Effector memory CD4-positive, alpha-beta T cell (primary cell): Measurements from ENCODE around the gene BRAF.
"Not testable (repeated sequence)": the region's sequence is repeated elsewhere in the genome, so short reads cannot be mapped to it uniquely, and the experiment has no call there.

Source experiments
- DNase-seq, 3 donors: peaks; one replicate each; pipeline ENCODE4 v3.0.0-alpha.2; 2020
- H3K27ac ChIP-seq: 2 replicates; pipeline ENCODE4 v1.7.0; 2013; ENCODE audit warnings: mild to moderate bottlenecking, low read length, moderate library complexity; ENCODE audit not compliant: insufficient read depth, poor library complexity, severe bottlenecking
- H3K27me3 ChIP-seq: replicated peaks from 2 replicates; pipeline ENCODE4 v1.7.0; 2013; ENCODE audit warnings: mild to moderate bottlenecking, low read length; ENCODE audit not compliant: insufficient read depth, control insufficient read depth, poor library complexity, severe bottlenecking
- H3K36me3 ChIP-seq: 2 replicates; pipeline ENCODE4 v1.7.0; 2013; ENCODE audit warnings: mild to moderate bottlenecking, low read length, moderate library complexity; ENCODE audit not compliant: control insufficient read depth, insufficient read depth
- H3K4me1 ChIP-seq: 2 replicates; pipeline ENCODE4 v1.7.0; 2013; ENCODE audit warnings: low read length, mild to moderate bottlenecking; ENCODE audit not compliant: control insufficient read depth, insufficient read depth, poor library complexity, severe bottlenecking
- H3K4me3 ChIP-seq: 2 replicates; pipeline ENCODE4 v1.7.0; 2013; ENCODE audit warnings: low read length, low read depth, mild to moderate bottlenecking; ENCODE audit not compliant: insufficient read depth, poor library complexity, severe bottlenecking
- H3K9me3 ChIP-seq: 2 replicates; pipeline ENCODE4 v1.7.0; 2013; ENCODE audit warnings: mild to moderate bottlenecking, low read length, moderate library complexity; ENCODE audit not compliant: control insufficient read depth

BRAF gene

GRCh38 chr7:140672382-140673062, 252.2 kb downstream of the BRAF start, which contains the start of gene ADCK2:
Gene ADCK2 (plus strand): TSS chr7:140672945. CDS start chr7:140673331, 386 bp downstream.
- Histone ChIP-seq H3K27ac (peak within 1 kb of the TSS; percentile 75), H3K4me3 (peak within 1 kb of the TSS; percentile 68), H3K27me3 (no peaks in the 10 kb centered on the region)

GRCh38 chr7:140671966-140672365, 252.8 kb downstream of the BRAF start:
- Histone ChIP-seq H3K9me3 (no peaks in the 10 kb centered on the region), H3K27me3 (no peaks in the 10 kb centered on the region), H3K36me3 (no peaks in the 10 kb centered on the region), H3K27ac (no peak overlapping the region), H3K4me3 (no peak overlapping the region), H3K4me1 (peaks cover 8% of the 10 kb centered on the region)
- DNase-seq: no peak

More at GRCh38 chr7:140672382-140673062, 252.2 kb downstream of the BRAF start, which contains the start of gene ADCK2:
- no peaks in the 10 kb centered on the region for H3K9me3 ChIP-seq
- peaks cover 8% of the 10 kb centered on the region for H3K4me1 ChIP-seq
- no peaks in the 10 kb centered on the region for H3K36me3 ChIP-seq
- DNase-seq: peak; percentile 37 to 47 (median 47)

GRCh38 chr7:140670343-140670935, 254.3 kb downstream of the BRAF start:
- Histone ChIP-seq H3K4me3 (no peak overlapping the region), H3K9me3 (no peaks in the 10 kb centered on the region), H3K4me1 (peaks cover 8% of the 10 kb centered on the region), H3K27ac (no peak overlapping the region), H3K36me3 (no peaks in the 10 kb centered on the region), H3K27me3 (no peaks in the 10 kb centered on the region)
- no peak for DNase-seq

- H3K4me1 ChIP-seq, H3K4me3 ChIP-seq, DNase-seq, H3K36me3 ChIP-seq, H3K27me3 ChIP-seq, H3K9me3 ChIP-seq, H3K27ac ChIP-seq: not testable (repeated sequence)
Observed at GRCh38 chr7:140669862-140670261, 254.9 kb downstream of the BRAF start.

- H3K4me1 ChIP-seq: peaks cover 6% of the 10 kb centered on the region
- no peak for DNase-seq
- H3K27me3 ChIP-seq: no peaks in the 10 kb centered on the region
- H3K9me3 ChIP-seq: no peaks in the 10 kb centered on the region
- no peaks in the 10 kb centered on the region for H3K36me3 ChIP-seq
- H3K4me3 ChIP-seq: no peak overlapping the region
- no peak overlapping the region for H3K27ac ChIP-seq
Observed at GRCh38 chr7:140669352-140669751, 255.4 kb downstream of the BRAF start.
